ENCODE results near the gene RHPN2.

RHPN2 gene

DNA sequence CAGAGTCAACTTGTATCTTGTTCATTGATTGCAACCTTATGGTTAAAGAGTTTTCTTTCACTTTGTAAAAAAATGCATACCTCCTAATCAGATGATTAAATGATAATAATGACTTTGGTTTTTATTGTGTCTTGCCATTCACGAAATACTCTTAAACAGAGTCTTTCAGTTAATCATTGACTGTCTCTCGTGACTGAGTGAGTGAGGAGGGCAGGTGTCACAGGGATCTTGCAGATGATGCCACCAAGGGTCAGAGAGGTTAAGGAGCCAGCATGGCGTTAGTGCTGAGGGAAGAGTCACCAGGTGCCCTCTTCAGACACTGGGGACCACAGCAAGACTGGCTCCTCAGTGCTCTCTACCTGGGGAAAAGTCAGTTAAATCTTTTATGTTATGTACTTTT, 24.3 kb upstream of the RHPN2 start:
- Histone ChIP-seq H3K4me3 (no peak overlapping the region), H3K27ac (no peak overlapping the region)
- DNase-seq (ENCODE audit: low spot score) = no peak
- TF ChIP-seq CTCF (IDR thresholded peaks at IDR 0.05) = no peak

- DNase-seq (ENCODE audit: low spot score) = no peak
- Histone ChIP-seq H3K27ac (no peak overlapping the region), H3K4me3 (no peak overlapping the region)
- no peak for TF ChIP-seq CTCF (IDR thresholded peaks at IDR 0.05)
Measured at GRCh38 chr19:33086955-33087354, 22.3 kb upstream of the RHPN2 start.

- H3K4me3 ChIP-seq = no peak overlapping the region
- no peak overlapping the region for H3K27ac ChIP-seq
- no peak for DNase-seq (ENCODE audit: low spot score)
- TF ChIP-seq CTCF (IDR thresholded peaks at IDR 0.05) = no peak
Measured at GRCh38 chr19:33085570-33086128, 21.0 kb upstream of the RHPN2 start.

DNA sequence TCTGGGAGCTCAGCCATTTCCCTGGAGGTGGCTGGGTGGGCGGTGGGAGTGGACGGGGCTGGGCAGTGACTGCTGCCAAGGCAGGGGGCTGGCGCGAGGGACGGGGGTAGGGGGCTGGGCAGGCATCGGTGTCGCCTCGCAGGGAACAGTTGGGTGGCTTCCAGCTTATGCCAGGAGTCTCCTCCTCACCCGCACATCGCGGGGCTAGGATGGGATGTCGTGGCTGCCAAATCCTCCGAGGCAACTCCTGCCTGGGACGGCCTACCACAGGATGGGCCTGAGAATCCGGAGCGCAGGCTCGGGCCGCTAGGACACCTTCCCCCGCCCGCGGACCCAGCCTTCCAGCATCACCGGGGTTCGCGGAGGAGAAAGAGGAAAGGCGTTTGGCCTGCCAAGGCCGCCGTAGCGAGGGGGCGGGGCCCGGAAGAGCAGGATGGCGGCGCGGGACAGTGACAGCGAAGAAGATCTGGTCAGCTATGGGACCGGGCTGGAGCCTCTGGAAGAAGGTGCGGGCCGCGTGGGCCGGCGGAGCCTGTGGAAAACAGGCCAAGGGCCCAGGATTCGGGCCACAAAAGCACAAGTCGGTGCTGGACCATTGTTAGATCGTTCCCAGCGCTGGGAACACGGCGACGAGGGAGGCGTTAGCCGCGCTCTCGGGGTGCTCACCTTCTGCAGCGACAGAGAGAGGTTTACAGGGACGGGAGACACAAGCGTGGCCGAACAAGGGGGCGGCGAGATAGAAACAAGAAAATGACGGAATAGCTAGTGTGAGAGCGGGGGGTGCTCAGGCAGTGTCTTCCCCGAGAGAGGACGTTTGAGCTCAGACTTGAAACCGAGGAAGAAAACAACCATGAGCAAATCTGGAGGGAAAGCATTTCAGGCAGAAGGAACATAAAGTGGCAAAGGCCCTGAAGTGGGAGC, 16.3 kb upstream of the RHPN2 start, which contains the start of gene GPATCH1:
Gene GPATCH1 (plus strand): TSS at position 421 of the 921 bp plus-strand sequence. CDS start 13 bp downstream, at position 434.
- peak; percentile 89 for DNase-seq (ENCODE audit: low spot score)
- H3K4me3 ChIP-seq = peak within 1 kb of the TSS; percentile 92
- peak within 1 kb of the TSS; percentile 54 to 79 for H3K27ac ChIP-seq
- no peak for TF ChIP-seq CTCF (IDR thresholded peaks at IDR 0.05)

- Histone ChIP-seq H3K27ac (no peak overlapping the region), H3K4me3 (no peak overlapping the region)
- no peak for DNase-seq (ENCODE audit: low spot score)
- TF ChIP-seq CTCF (IDR thresholded peaks at IDR 0.05) = no peak
Measured at GRCh38 chr19:33075519-33075918, 10.8 kb upstream of the RHPN2 start.

DNA sequence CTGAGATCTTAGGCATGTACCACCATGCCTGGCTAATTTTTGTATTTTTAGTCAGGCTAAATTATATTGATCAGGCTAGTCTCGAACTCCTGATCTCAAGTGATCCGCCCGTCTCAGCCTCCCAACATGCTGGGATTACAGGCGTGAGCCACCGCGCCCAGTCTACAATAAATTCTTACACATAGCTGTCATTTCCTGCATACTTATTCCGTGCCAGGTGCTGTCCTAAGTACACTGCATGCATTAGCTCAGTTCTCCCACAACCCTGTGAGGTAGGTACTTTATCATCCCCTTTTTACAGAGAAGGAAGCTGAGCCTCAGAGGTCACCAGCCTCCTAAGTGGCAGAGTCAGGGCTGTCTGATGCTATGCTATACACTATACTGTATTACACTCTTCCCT, 7.2 kb upstream of the RHPN2 start:
- Histone ChIP-seq H3K27ac (no peak overlapping the region), H3K4me3 (no peak overlapping the region)
- no peak for DNase-seq (ENCODE audit: low spot score)
- TF ChIP-seq CTCF (IDR thresholded peaks at IDR 0.05) = no peak

DNA sequence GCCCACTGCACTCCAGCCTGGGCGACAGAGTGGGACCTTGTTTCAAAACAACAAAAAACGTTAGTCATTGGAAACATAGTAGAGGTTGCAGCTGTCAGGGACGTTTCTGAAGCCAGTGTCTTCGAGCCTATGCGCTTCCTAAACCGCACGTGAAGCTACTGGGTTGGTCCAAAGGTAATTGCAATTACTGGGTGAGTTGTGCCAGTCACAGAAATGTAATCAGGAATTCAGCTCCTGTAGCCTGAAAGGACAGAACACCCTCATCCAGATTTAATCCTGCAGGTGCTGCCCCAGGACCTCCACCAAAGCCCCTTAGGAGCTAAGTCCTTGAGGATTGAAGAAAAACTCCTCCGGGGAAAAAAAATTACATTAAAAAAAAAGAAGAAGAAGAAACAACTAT, 2.4 kb upstream of the RHPN2 start:
- Histone ChIP-seq H3K4me3 (no peak overlapping the region), H3K27ac (no peak overlapping the region)
- TF ChIP-seq CTCF (IDR thresholded peaks at IDR 0.05) = no peak
- no peak for DNase-seq (ENCODE audit: low spot score)

Measured in coronary artery (tissue), 2 donors.